Astrocyte of the cerebellum (primary cell): Measurements from ENCODE around the gene GH2.
"Not testable (repeated sequence)": the region's sequence is repeated elsewhere in the genome, so short reads cannot be mapped to it uniquely, and the experiment has no call there.

ENCODE experiments used
- DNase-seq: peaks from one replicate; pipeline ENCODE4 v3.0.0-alpha.2; 2011; ENCODE audit warnings: low read depth
- H3K4me3 ChIP-seq: 2 replicates; pipeline ENCODE4 v1.5.1; 2011; ENCODE audit warnings: mild to moderate bottlenecking, low read depth, low read length, moderate library complexity
- CTCF ChIP-seq: IDR thresholded peaks from 2 replicates; pipeline ENCODE4 v1.5.1; 2012; ENCODE audit warnings: low read length, low read depth, moderate library complexity, mild to moderate bottlenecking; ENCODE audit errors: missing control alignments
- in situ Hi-C: cut with HindIII; loops from 2 replicates; pipeline ENCODE4 v1.10.0; 2017; ENCODE audit warnings: low sequenced_read_pairs

Gene GH2

GRCh38 chr17:63892316-63893037, 10.7 kb upstream of the GH2 start:
- H3K4me3 ChIP-seq, DNase-seq, in situ Hi-C loops: not testable (repeated sequence)

- DNase-seq, H3K4me3 ChIP-seq, in situ Hi-C loops: not testable (repeated sequence)
- TF ChIP-seq CTCF: peak; percentile 46
Measured at GRCh38 chr17:63889026-63889848, 7.5 kb upstream of the GH2 start.

GRCh38 chr17:63885119-63885518, 3.4 kb upstream of the GH2 start:
- H3K4me3 ChIP-seq, in situ Hi-C loops, DNase-seq: not testable (repeated sequence)

GRCh38 chr17:63882626-63883126, 932 bp upstream of the GH2 start:
- in situ Hi-C loops, DNase-seq, H3K4me3 ChIP-seq: not testable (repeated sequence)

GRCh38 chr17:63881337-63881736, 407 bp downstream of the GH2 start:
- in situ Hi-C loops, H3K4me3 ChIP-seq, DNase-seq: not testable (repeated sequence)

GRCh38 chr17:63880706-63881105, 1.0 kb downstream of the GH2 start:
- no peak for DNase-seq
- no peak for TF ChIP-seq CTCF
- H3K4me3 ChIP-seq: no peak overlapping the region
- in situ Hi-C loops: no loop called here

- DNase-seq, in situ Hi-C loops, H3K4me3 ChIP-seq: not testable (repeated sequence)
Measured at GRCh38 chr17:63878413-63878812, 3.3 kb downstream of the GH2 start.

- in situ Hi-C loops, H3K4me3 ChIP-seq, DNase-seq: not testable (repeated sequence)
Measured at GRCh38 chr17:63874693-63875092, 7.1 kb downstream of the GH2 start.

- H3K4me3 ChIP-seq, in situ Hi-C loops, DNase-seq: not testable (repeated sequence)
Measured at GRCh38 chr17:63874061-63874626, 7.6 kb downstream of the GH2 start.

- H3K4me3 ChIP-seq, DNase-seq, in situ Hi-C loops: not testable (repeated sequence)
Measured at GRCh38 chr17:63873577-63873976, 8.2 kb downstream of the GH2 start, which contains the start of gene CSH2. Gene CSH2 (minus strand): TSS chr17:63873677. CDS start chr17:63873614, 63 bp downstream.

- H3K4me3 ChIP-seq, in situ Hi-C loops, DNase-seq: not testable (repeated sequence)
Measured at GRCh38 chr17:63871646-63872365, 9.9 kb downstream of the GH2 start.

- in situ Hi-C loops, H3K4me3 ChIP-seq, DNase-seq: not testable (repeated sequence)
Measured at GRCh38 chr17:63870292-63870665, 11.5 kb downstream of the GH2 start.
